Suppressor macrophage treated with lipopolysaccharide for 4 hours (primary cell): ENCODE measurements around the gene GRWD1.
A peak's percentile ranks its signal among the peaks of the same experiment; 100 is the strongest.

ENCODE experiments used
- DNase-seq: peaks from one replicate; pipeline ENCODE4 v3.0.0-alpha.2; 2020

Gene GRWD1

GRCh38 chr19:48428670-48429069 lies 17.1 kb upstream of the GRWD1 start:
- DNase-seq = no peak

- DNase-seq = peak; percentile 14
These were observed 12.4 kb upstream of the GRWD1 start for GRCh38 chr19:48433337-48433736.

GRCh38 chr19:48436586-48436985 lies 9.2 kb upstream of the GRWD1 start:
- DNase-seq = no peak

GRCh38 chr19:48441360-48442050 lies 4.3 kb upstream of the GRWD1 start:
- DNase-seq = no peak

- no peak for DNase-seq
These were observed 3.4 kb upstream of the GRWD1 start for GRCh38 chr19:48442116-48443035.

GRCh38 chr19:48443256-48443655 lies 2.5 kb upstream of the GRWD1 start:
- DNase-seq = peak; percentile 36

- DNase-seq = no peak
These were observed 2.1 kb upstream of the GRWD1 start for GRCh38 chr19:48443731-48444128.

GRCh38 chr19:48444129-48444935 lies 1.5 kb upstream of the GRWD1 start:
- no peak for DNase-seq

- no peak for DNase-seq
These were observed 915 bp upstream of the GRWD1 start for GRCh38 chr19:48444936-48445200.

- peak; percentile 60 for DNase-seq
These were observed 552 bp upstream of the GRWD1 start for GRCh38 chr19:48445256-48445605.

- no peak for DNase-seq
These were observed 796 bp downstream of the GRWD1 start for GRCh38 chr19:48446579-48446978.

GRCh38 chr19:48448563-48448962 lies 2.8 kb downstream of the GRWD1 start:
- no peak for DNase-seq

- DNase-seq = no peak
These were observed 4.7 kb downstream of the GRWD1 start for GRCh38 chr19:48450441-48450840.

- DNase-seq = no peak
These were observed 5.1 kb downstream of the GRWD1 start for GRCh38 chr19:48450863-48451262.

- no peak for DNase-seq
These were observed 5.8 kb downstream of the GRWD1 start for GRCh38 chr19:48451624-48452023.

GRCh38 chr19:48452289-48453190 lies 6.8 kb downstream of the GRWD1 start:
- DNase-seq = no peak

GRCh38 chr19:48454150-48454730 lies 8.5 kb downstream of the GRWD1 start:
- DNase-seq = no peak

GRCh38 chr19:48455171-48455907 lies 9.6 kb downstream of the GRWD1 start, which contains the start of gene KCNJ14:
Gene KCNJ14 (plus strand): TSS chr19:48455574. CDS start chr19:48461725, 6,151 bp downstream.
- no peak for DNase-seq

- no peak for DNase-seq
These were observed 10.3 kb downstream of the GRWD1 start for GRCh38 chr19:48455908-48456562.

GRCh38 chr19:48456864-48457263 lies 11.1 kb downstream of the GRWD1 start:
- no peak for DNase-seq

GRCh38 chr19:48458016-48458415 lies 12.2 kb downstream of the GRWD1 start:
- no peak for DNase-seq
